GM23338 (cell line): ENCODE results near the gene FGF1. TPM values are rescaled to one million over a fixed set of nuclear protein-coding genes. Genes with fewer than 3 reads are reported as not detected.

Experiments
- ATAC-seq: fragments of 200-7000 bp; cut with Tn5 transposase; 3 replicates; pipeline ENCODE4 v1.9.1; 2020
- DNase-seq: peaks from one replicate; pipeline ENCODE4 v3.0.0-alpha.2; 2015; ENCODE audit warnings: low spot score
- H2AFZ ChIP-seq: fragments of 200-600 bp; sonication (generic); 2 replicates; pipeline ENCODE4 v1.8.0; 2016; ENCODE audit warnings: antibody characterized with exemption, mild to moderate bottlenecking, moderate library complexity
- H3F3A ChIP-seq: fragments of 200-600 bp; sonication (generic); replicated peaks from 2 replicates; pipeline ENCODE4 v1.8.0; 2017; ENCODE audit warnings: antibody characterized with exemption, mixed run types, low read depth
- H3K27ac ChIP-seq: fragments of 200-600 bp; sonication (generic); 2 replicates; pipeline ENCODE4 v1.6.1; 2016; ENCODE audit warnings: low read depth
- H3K27me3 ChIP-seq: fragments of 200-600 bp; sonication (generic); 2 replicates; pipeline ENCODE4 v1.8.0; 2016; ENCODE audit warnings: mild to moderate bottlenecking, mixed run types, moderate library complexity; ENCODE audit not compliant: insufficient read depth
- H3K36me3 ChIP-seq: fragments of 200-600 bp; sonication (generic); 2 replicates; pipeline ENCODE4 v1.8.0; 2016; ENCODE audit warnings: mild to moderate bottlenecking; ENCODE audit not compliant: insufficient read depth
- H3K4me1 ChIP-seq: fragments of 200-600 bp; sonication (generic); 2 replicates; pipeline ENCODE4 v1.8.0; 2016; ENCODE audit warnings: mild to moderate bottlenecking, moderate library complexity; ENCODE audit not compliant: insufficient read depth
- H3K4me2 ChIP-seq: fragments of 200-600 bp; sonication (generic); 2 replicates; pipeline ENCODE4 v1.7.1; 2017; ENCODE audit warnings: mixed run types
- H3K4me3 ChIP-seq: fragments of 200-600 bp; sonication (generic); 2 replicates; pipeline ENCODE4 v1.6.1; 2016; ENCODE audit warnings: mixed run types
- H3K79me2 ChIP-seq: fragments of 200-600 bp; sonication (generic); replicated peaks from 2 replicates; pipeline ENCODE4 v1.8.0; 2017; ENCODE audit warnings: mild to moderate bottlenecking; ENCODE audit not compliant: insufficient read depth
- H3K9me2 ChIP-seq: fragments of 200-600 bp; sonication (generic); 2 replicates; pipeline ENCODE4 v1.8.0; 2017; ENCODE audit not compliant: insufficient read depth
- H4K20me1 ChIP-seq: fragments of 200-600 bp; sonication (generic); replicated peaks from 2 replicates; pipeline ENCODE4 v1.8.0; 2017; ENCODE audit warnings: mild to moderate bottlenecking; ENCODE audit not compliant: insufficient read depth
- H3K27ac Mint-ChIP-seq: 2 replicates; pipeline ENCODE4 v1.8.0; 2020; ENCODE audit warnings: inconsistent platforms, mild to moderate bottlenecking, moderate library complexity, mixed read lengths
- H3K27me3 Mint-ChIP-seq: 3 replicates; pipeline ENCODE4 v1.8.0; 2022; ENCODE audit warnings: low read depth, mild to moderate bottlenecking, moderate library complexity, mixed read lengths, inconsistent platforms; ENCODE audit not compliant: insufficient read depth, poor library complexity
- H3K36me3 Mint-ChIP-seq: 3 replicates; pipeline ENCODE4 v1.8.0; 2021; ENCODE audit warnings: low read depth, mild to moderate bottlenecking, inconsistent platforms, moderate library complexity, mixed read lengths
- H3K4me1 Mint-ChIP-seq: 3 replicates; pipeline ENCODE4 v1.8.0; 2020; ENCODE audit warnings: mild to moderate bottlenecking, inconsistent platforms, mixed read lengths
- H3K4me3 Mint-ChIP-seq: 3 replicates; pipeline ENCODE4 v1.8.0; 2021; ENCODE audit warnings: moderate library complexity, mild to moderate bottlenecking, inconsistent platforms, mixed read lengths
- H3K9me3 Mint-ChIP-seq: 3 replicates; pipeline ENCODE4 v1.8.0; 2020; ENCODE audit warnings: moderate library complexity, mild to moderate bottlenecking, inconsistent platforms, mixed read lengths
- CREB1 ChIP-seq: fragments of 250-450 bp; sonication (Bioruptor Pico); IDR thresholded peaks from 2 replicates; pipeline ENCODE4 v1.5.0; 2020; ENCODE audit warnings: low read depth, mild to moderate bottlenecking, moderate library complexity
- EZH2 ChIP-seq: fragments of 200-600 bp; sonication (generic); IDR thresholded peaks from one replicate; pipeline ENCODE4 v1.8.0; 2017; ENCODE audit warnings: antibody characterized with exemption, mild to moderate bottlenecking, low read depth; ENCODE audit not compliant: unreplicated experiment
- EZH2phosphoT487 ChIP-seq: fragments of 200-600 bp; sonication (generic); IDR thresholded peaks from one replicate; pipeline ENCODE4 v1.8.1; 2018; ENCODE audit warnings: antibody characterized with exemption; ENCODE audit not compliant: unreplicated experiment
- JUNB ChIP-seq: IDR thresholded peaks from one replicate; pipeline ENCODE4 v1.6.1; 2016; ENCODE audit warnings: antibody characterized with exemption; ENCODE audit not compliant: unreplicated experiment
- NANOG ChIP-seq: IDR thresholded peaks from 2 replicates; pipeline ENCODE4 v1.6.1; 2016; ENCODE audit warnings: antibody characterized with exemption, borderline replicate concordance
- ZNF114 ChIP-seq: fragments of 250-450 bp; sonication (Bioruptor Pico); IDR thresholded peaks from 2 replicates; pipeline ENCODE4 v1.5.0; 2020; ENCODE audit warnings: mild to moderate bottlenecking, moderate library complexity
- ZNF331 ChIP-seq: fragments of 250-450 bp; sonication (Bioruptor Pico); IDR thresholded peaks from 2 replicates; pipeline ENCODE4 v1.5.0; 2020; ENCODE audit warnings: low read depth, mild to moderate bottlenecking, moderate library complexity
- polyA plus RNA-seq: library from polyadenylated mRNA; unstranded; fragments of >200 nt; fragmentation: Nextera tagmentation; extraction: Ambion mirVana; gene quantifications from 2 replicates; pipeline ENCODE4 v1.2.1, GENCODE V29; 2016
- total RNA-seq: library from RNA; depleted of rRNA; stranded (reverse); fragments of >200 nt; shearing (Covaris generic); gene quantifications from 2 replicates; pipeline ENCODE4 v1.2.3, GENCODE V29; 2014
- TF ChIP-seq, protein P1 (sequence below): IDR thresholded peaks from one replicate; pipeline ENCODE4 v1.6.1; 2018; ENCODE audit warnings: antibody characterized with exemption; ENCODE audit not compliant: unreplicated experiment

The FGF1 gene
- total and polyA plus RNA-seq, 2 experiments from 2014 or later: 0.21 to 0.34 TPM

DNA sequence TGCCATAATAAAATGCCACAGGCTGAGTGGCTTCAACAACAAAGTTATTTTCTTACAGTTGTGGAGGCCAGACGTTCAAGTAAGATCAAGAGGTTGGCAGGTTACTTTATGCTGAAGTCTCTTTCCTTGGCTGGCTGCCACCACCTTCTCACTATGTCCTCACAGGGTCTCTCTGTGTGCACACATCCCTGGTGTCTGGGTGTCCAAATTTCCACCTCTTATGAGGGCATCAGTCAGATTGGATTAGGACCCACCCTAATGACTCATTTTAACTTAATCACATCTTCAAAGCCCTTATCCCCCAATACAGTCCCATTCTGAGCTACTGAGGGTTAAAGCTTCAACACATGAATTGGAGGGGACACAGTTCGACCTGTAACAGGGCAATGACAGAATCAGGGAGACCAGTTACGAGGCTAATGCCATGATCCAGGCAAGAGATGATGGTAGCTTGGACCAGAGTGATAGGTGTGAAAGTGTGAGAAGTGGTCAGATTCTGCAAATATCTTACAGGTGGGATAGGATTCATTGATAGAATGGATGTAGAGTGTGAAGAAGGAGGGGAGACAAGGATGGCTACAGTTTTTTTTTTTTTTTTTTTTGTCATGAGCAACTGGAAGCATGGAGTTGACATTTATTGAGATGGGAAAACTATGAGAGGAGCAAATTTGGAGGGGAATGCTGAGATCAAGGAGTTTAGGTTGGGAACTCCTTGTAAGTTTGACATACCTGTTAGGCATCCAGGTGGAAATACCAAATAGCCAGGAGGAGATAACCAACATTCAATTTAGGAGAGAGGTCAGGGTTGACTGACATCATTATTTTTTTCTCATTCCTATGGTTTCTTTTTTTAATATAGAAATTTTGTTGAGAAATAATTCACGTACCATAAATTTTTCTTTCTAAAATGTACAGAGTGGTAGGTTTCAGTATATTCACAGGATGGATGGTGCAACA is 39.6 kb upstream of the FGF1 start:
- Histone ChIP-seq H4K20me1 (peaks cover 5% of the 10 kb centered on the region), H3K36me3 (peaks cover 10% of the 10 kb centered on the region), H2AFZ (no peak overlapping the region), H3K4me1 (no peaks in the 10 kb centered on the region; the same call in 1 of the 2 replicates), H3K4me2 (no peak overlapping the region), H3K79me2 (no peaks in the 10 kb centered on the region), H3K27me3 (no peaks in the 10 kb centered on the region), H3K4me3 (no peak overlapping the region), H3F3A (no peaks in the 10 kb centered on the region; the same call in 1 of the 2 replicates), H3K27ac (no peak overlapping the region), H3K9me2 (peaks cover 18% of the 10 kb centered on the region)
- peaks cover 9% of the 10 kb centered on the region for H3K4me1 Mint-ChIP-seq
- ATAC-seq: no peak
- peaks cover 3% of the 10 kb centered on the region for H3K27me3 Mint-ChIP-seq
- H3K36me3 Mint-ChIP-seq: peaks cover 6% of the 10 kb centered on the region; the same call in 2 of the 3 replicates
- H3K4me3 Mint-ChIP-seq: no peak overlapping the region
- no peaks in the 10 kb centered on the region for H3K9me3 Mint-ChIP-seq
- H3K27ac Mint-ChIP-seq: no peak overlapping the region
- no peak for DNase-seq
- no peak for TF ChIP-seq JUNB
- no peak for TF ChIP-seq ZNF114 (CRISPR knock-in tag)
- TF ChIP-seq EZH2: no peak
- TF ChIP-seq, protein P1, sequence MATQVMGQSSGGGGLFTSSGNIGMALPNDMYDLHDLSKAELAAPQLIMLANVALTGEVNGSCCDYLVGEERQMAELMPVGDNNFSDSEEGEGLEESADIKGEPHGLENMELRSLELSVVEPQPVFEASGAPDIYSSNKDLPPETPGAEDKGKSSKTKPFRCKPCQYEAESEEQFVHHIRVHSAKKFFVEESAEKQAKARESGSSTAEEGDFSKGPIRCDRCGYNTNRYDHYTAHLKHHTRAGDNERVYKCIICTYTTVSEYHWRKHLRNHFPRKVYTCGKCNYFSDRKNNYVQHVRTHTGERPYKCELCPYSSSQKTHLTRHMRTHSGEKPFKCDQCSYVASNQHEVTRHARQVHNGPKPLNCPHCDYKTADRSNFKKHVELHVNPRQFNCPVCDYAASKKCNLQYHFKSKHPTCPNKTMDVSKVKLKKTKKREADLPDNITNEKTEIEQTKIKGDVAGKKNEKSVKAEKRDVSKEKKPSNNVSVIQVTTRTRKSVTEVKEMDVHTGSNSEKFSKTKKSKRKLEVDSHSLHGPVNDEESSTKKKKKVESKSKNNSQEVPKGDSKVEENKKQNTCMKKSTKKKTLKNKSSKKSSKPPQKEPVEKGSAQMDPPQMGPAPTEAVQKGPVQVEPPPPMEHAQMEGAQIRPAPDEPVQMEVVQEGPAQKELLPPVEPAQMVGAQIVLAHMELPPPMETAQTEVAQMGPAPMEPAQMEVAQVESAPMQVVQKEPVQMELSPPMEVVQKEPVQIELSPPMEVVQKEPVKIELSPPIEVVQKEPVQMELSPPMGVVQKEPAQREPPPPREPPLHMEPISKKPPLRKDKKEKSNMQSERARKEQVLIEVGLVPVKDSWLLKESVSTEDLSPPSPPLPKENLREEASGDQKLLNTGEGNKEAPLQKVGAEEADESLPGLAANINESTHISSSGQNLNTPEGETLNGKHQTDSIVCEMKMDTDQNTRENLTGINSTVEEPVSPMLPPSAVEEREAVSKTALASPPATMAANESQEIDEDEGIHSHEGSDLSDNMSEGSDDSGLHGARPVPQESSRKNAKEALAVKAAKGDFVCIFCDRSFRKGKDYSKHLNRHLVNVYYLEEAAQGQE: no peak
- TF ChIP-seq CREB1 (CRISPR knock-in tag): no peak

DNA sequence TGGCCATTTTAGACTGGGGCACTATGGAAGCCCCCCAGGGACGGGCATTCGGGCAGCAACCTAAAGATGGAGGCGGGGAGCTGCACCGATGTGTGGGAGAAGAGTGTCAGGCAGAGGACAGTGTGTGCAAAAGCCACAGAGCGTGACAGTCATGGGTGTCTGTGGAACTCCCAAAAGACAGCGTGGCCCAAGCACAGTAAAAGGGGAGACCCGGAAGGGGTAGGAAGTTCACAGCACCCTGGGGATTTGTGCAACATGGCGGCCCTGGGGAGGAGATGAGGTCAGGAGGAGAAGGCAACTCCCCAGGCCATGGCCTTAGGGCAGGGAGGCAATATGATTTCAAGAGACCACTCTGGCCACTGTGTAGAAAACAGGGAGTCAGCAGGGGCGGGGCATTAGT is 38.9 kb upstream of the FGF1 start:
- H3K4me3 Mint-ChIP-seq: no peak overlapping the region
- peaks cover 3% of the 10 kb centered on the region; the same call in 1 of the 2 replicates for H3K4me1 ChIP-seq
- H2AFZ ChIP-seq: no peak overlapping the region
- H3K27ac ChIP-seq: no peak overlapping the region
- no peak overlapping the region for H3K4me3 ChIP-seq
- H3K36me3 ChIP-seq: peaks cover 10% of the 10 kb centered on the region
- no peak overlapping the region for H3K27ac Mint-ChIP-seq
- no peaks in the 10 kb centered on the region for H3K27me3 ChIP-seq
- no peak overlapping the region for H3K4me2 ChIP-seq
- peaks cover 18% of the 10 kb centered on the region for H3K9me2 ChIP-seq
- peaks cover 5% of the 10 kb centered on the region for H4K20me1 ChIP-seq
- H3K79me2 ChIP-seq: no peaks in the 10 kb centered on the region
- no peaks in the 10 kb centered on the region for H3K9me3 Mint-ChIP-seq
- H3K36me3 Mint-ChIP-seq: peaks cover 6% of the 10 kb centered on the region; the same call in 2 of the 3 replicates
- no peaks in the 10 kb centered on the region; the same call in 1 of the 2 replicates for H3F3A ChIP-seq
- peaks cover 3% of the 10 kb centered on the region for H3K27me3 Mint-ChIP-seq
- DNase-seq (no peak), ATAC-seq (no peak)
- H3K4me1 Mint-ChIP-seq: peaks cover 12% of the 10 kb centered on the region
- no peak for TF ChIP-seq NANOG
- no peak for TF ChIP-seq EZH2phosphoT487
- TF ChIP-seq ZNF331 (CRISPR knock-in tag): no peak
- no peak for TF ChIP-seq JUNB
- TF ChIP-seq, protein P1: no peak
